ENCODE data around the gene WASF3. TPM values are rescaled to one million over a fixed set of nuclear protein-coding genes. Genes with fewer than 3 reads are reported as not detected.
"Not testable (repeated sequence)": the region's sequence is repeated elsewhere in the genome, so short reads cannot be mapped to it uniquely, and the experiment has no call there.

Gene WASF3
- total RNA-seq, 4 donors from 2014 or later: 5.4 to 11.6 (median 7.6) TPM

DNA sequence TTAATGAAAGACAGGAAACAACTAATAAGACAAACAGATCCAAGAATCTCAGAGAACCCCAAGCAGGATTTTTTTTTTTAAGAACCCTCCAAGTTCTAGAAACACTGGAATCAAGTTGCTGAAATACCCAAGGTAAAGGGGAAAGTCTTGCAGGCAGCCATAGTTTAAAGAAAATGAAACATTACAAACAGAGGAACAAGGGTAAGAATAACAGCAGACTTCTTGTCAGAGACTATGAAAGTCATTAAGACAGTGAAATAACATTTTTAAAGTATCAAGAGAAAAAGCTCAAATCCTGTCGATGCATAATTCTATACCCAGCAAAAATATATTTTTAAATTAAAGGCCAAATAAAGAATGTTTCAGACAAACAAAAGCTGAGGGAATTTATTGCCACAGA is 67.1 kb downstream of the WASF3 start:
- no peak for TF ChIP-seq POLR2A (IDR thresholded peaks at IDR 0.05)
- no peak for TF ChIP-seq CTCF (IDR thresholded peaks at IDR 0.05 in 4 of 5, conservative IDR thresholded peaks at IDR 0.05 in 1 of 5)
- Histone ChIP-seq H3K27me3 (no peaks in the 10 kb centered on the region), H3K27ac (no peak overlapping the region), H3K9me3 (no peaks in the 10 kb centered on the region), H3K4me3 (no peak overlapping the region), H3K36me3 (peaks cover 0 to 2% of the 10 kb centered on the region in 2 donors), H3K4me1 (no peaks in the 10 kb centered on the region)
- intact Hi-C loops (cut with DNase I; ENCODE audit: low total_unique reads) (no loop called here), in situ Hi-C loops (cut with MboI; ENCODE audit: low sequenced_read_pairs in 4 of 4) (no loop called here)
- ATAC-seq: no peak
- no peak for DNase-seq

DNA sequence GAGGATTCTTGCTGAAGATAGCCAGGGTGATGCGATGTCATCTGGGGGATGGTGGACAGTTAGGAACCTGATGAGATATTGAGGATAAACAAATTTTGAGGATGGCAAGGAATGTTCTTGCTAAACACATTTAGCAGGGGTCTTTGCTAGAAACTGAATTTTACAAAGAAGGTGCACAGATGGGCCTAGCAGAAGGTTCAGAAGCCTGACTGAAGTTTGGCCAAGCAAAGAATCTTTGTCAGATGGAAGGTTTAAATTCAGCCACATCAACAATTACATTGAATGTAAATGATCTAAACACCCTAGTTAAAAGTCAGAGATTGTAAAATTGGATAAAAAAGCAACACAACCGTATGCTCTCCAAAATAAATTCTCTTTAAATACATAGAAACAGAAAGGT is 68.8 kb downstream of the WASF3 start:
- in situ Hi-C loops (cut with MboI; ENCODE audit: low sequenced_read_pairs in 4 of 4): no loop called here
- Histone ChIP-seq H3K4me1 (no peaks in the 10 kb centered on the region), H3K36me3 (peaks cover 0 to 2% of the 10 kb centered on the region in 2 donors), H3K27ac (no peak overlapping the region), H3K27me3 (no peaks in the 10 kb centered on the region), H3K4me3 (no peak overlapping the region), H3K9me3 (no peaks in the 10 kb centered on the region)
- TF ChIP-seq POLR2A (IDR thresholded peaks at IDR 0.05) (no peak), CTCF (IDR thresholded peaks at IDR 0.05 in 4 of 5, conservative IDR thresholded peaks at IDR 0.05 in 1 of 5) (no peak)
- intact Hi-C loops (cut with DNase I; ENCODE audit: low total_unique reads): no loop called here
- ATAC-seq: no peak
- no peak for DNase-seq

DNA sequence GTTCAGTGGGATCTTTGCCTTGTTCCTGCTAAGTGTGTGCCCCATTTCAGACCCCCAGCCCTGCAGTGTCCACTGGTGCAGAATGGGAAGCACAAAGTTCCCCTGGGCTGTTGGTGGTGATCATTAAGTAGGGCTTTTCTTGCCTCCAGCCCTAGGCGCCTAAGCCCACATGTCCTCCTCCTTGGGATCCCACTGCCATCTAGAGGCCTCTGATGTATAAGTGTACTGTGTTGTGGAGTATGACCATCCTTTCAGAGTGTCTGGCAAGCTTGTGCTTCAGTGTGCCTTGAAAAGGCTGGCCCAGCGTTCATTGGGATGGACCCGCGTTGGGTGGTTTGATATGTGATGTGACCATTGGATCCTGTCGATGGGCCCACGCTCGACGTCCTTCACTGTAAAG is 71.2 kb downstream of the WASF3 start:
- no peak overlapping the region for H3K4me3 ChIP-seq
- H3K4me1 ChIP-seq: no peaks in the 10 kb centered on the region
- no peak for DNase-seq
- H3K27ac ChIP-seq: no peak overlapping the region
- in situ Hi-C loops (cut with MboI; ENCODE audit: low sequenced_read_pairs in 4 of 4): no loop called here
- no peak for ATAC-seq
- H3K36me3 ChIP-seq: peaks cover 0 to 2% of the 10 kb centered on the region in 2 donors
- intact Hi-C loops (cut with DNase I; ENCODE audit: low total_unique reads): no loop called here
- TF ChIP-seq CTCF (IDR thresholded peaks at IDR 0.05 in 4 of 5, conservative IDR thresholded peaks at IDR 0.05 in 1 of 5): no peak
- no peak for TF ChIP-seq POLR2A (IDR thresholded peaks at IDR 0.05)
- H3K9me3 ChIP-seq: no peaks in the 10 kb centered on the region
- H3K27me3 ChIP-seq: no peaks in the 10 kb centered on the region

DNA sequence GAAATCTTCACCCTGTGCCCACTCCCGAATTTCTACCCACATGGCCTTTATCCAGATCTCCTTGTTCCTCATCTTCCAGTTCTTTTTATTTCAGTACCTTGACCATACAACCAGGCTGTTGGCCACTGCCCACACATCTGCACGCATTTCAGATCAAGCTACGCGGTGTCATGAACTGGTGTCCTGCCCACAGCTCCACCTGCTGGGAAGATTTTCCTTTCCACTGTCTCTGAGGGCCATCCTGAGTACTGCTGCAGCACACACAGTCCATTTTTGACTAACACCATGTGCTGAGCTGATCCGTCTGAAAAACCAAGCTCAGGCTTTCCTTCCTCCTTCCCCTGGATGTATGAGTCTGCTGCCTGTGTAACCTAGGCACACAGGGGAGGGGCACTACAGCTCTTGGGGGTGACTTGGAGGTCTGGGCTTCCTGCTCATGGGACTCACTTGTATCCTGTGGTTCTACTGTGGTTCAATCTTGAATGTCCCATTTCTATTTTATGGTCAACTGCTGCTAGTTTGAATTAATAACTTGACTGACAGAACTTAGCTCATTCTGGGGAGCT is 71.9 kb downstream of the WASF3 start:
- no peaks in the 10 kb centered on the region for H3K27me3 ChIP-seq
- intact Hi-C loops (cut with DNase I; ENCODE audit: low total_unique reads) (no loop called here), in situ Hi-C loops (cut with MboI; ENCODE audit: low sequenced_read_pairs in 4 of 4) (no loop called here)
- peaks cover 0 to 2% of the 10 kb centered on the region in 2 donors for H3K36me3 ChIP-seq
- no peak for TF ChIP-seq POLR2A (IDR thresholded peaks at IDR 0.05)
- TF ChIP-seq CTCF (IDR thresholded peaks at IDR 0.05 in 4 of 5, conservative IDR thresholded peaks at IDR 0.05 in 1 of 5): no peak
- ATAC-seq (no peak), DNase-seq (no peak)
- H3K4me1 ChIP-seq: no peaks in the 10 kb centered on the region
- H3K4me3 ChIP-seq: no peak overlapping the region
- H3K27ac ChIP-seq: no peak overlapping the region
- H3K9me3 ChIP-seq: no peaks in the 10 kb centered on the region

- DNase-seq; H3K4me3 ChIP-seq; H3K9me3 ChIP-seq; ATAC-seq; H3K27me3 ChIP-seq; H3K36me3 ChIP-seq; in situ Hi-C loops (cut with MboI; ENCODE audit: low sequenced_read_pairs in 4 of 4); H3K27ac ChIP-seq; intact Hi-C loops (cut with DNase I; ENCODE audit: low total_unique reads); H3K4me1 ChIP-seq: not testable (repeated sequence)
Observed at GRCh38 chr13:26635634-26636033, 78.2 kb downstream of the WASF3 start.

DNA sequence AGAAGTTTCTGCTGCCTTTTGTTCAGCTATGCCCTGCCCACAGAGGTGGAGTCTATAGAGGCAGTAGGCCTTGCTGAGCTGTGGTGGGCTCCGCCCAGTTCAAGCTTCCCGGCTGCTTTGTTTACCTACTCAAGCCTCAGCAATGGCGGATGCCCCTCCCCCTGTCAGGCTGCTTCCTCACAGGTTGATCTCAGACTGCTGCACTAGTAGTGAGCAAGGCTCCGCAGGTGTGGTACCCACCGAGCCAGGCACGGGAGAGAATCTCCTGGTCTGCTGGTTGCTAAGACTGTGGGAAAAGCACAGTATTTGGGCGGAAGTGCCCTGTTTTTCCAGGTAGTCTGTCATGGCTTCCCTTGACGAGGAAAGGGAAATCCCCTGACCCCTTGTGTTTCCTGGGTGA is 78.6 kb downstream of the WASF3 start:
- DNase-seq; H3K4me3 ChIP-seq; H3K27me3 ChIP-seq; H3K27ac ChIP-seq; H3K4me1 ChIP-seq; H3K9me3 ChIP-seq; intact Hi-C loops (cut with DNase I; ENCODE audit: low total_unique reads); H3K36me3 ChIP-seq; in situ Hi-C loops (cut with MboI; ENCODE audit: low sequenced_read_pairs in 4 of 4); ATAC-seq: not testable (repeated sequence)

Data from gastrocnemius medialis (tissue), 4 donors.